Tibial artery (tissue), 4 donors: ENCODE data around the gene CASP9.
"Not testable (repeated sequence)": the region's sequence is repeated elsewhere in the genome, so short reads cannot be mapped to it uniquely, and the experiment has no call there.

Experiments
- DNase-seq, 2 donors: peaks; one replicate each; pipeline ENCODE4 v3.0.0-alpha.2; 2019
- H3K27ac ChIP-seq, 2 donors: fragments of 200-600 bp; sonication (generic) in 1 of 2; 1 replicate in 1 of 2; 2 replicates in 1 of 2; pipeline ENCODE4 v1.5.1; 2018 to 2019; ENCODE audit warnings: mild to moderate bottlenecking in 1 of 2
- H3K27me3 ChIP-seq, 2 donors: fragments of 200-600 bp; sonication (generic) in 1 of 2; one replicate each; pipeline versions ENCODE4 v1.5.1 to v1.6.0; 2016 to 2019
- H3K36me3 ChIP-seq, 3 donors: fragments of 200-600 bp; sonication (generic) in 2 of 3; one replicate each; pipeline ENCODE4 v1.5.1; 2016 to 2019; ENCODE audit warnings: mild to moderate bottlenecking in 2 of 3
- H3K4me1 ChIP-seq, 4 donors: fragments of 200-600 bp; sonication (generic) in 2 of 4; 1 replicate in 3 of 4; 2 replicates in 1 of 4; pipeline ENCODE4 v1.5.1; 2016 to 2019
- H3K4me3 ChIP-seq, 2 donors: fragments of 200-600 bp; sonication (generic) in 1 of 2; 1 replicate in 1 of 2; 2 replicates in 1 of 2; pipeline ENCODE4 v1.5.1; 2018 to 2019; ENCODE audit warnings: mild to moderate bottlenecking in 2 of 2
- H3K9me3 ChIP-seq, 3 donors: fragments of 200-600 bp; sonication (generic) in 1 of 3; one replicate each; pipeline ENCODE4 v1.5.1; 2016 to 2019
- intact Hi-C: fragments of 100-400 bp; cut with DNase I; formaldehyde crosslinking; loops from one replicate; pipeline ENCODE4 v1.15.0; 2023; ENCODE audit warnings: low total_unique reads
- TF ChIP-seq, protein P1 (sequence below), 2 experiments: fragments of 200-600 bp in 1 of 2; fragments of 450-650 bp in 1 of 2; IDR thresholded peaks; one replicate each; pipeline ENCODE4 v1.5.1; 2017 to 2019; ENCODE audit warnings: antibody characterized with exemption in 2 of 2, mild to moderate bottlenecking in 1 of 2, moderate library complexity in 1 of 2

Gene CASP9

DNA sequence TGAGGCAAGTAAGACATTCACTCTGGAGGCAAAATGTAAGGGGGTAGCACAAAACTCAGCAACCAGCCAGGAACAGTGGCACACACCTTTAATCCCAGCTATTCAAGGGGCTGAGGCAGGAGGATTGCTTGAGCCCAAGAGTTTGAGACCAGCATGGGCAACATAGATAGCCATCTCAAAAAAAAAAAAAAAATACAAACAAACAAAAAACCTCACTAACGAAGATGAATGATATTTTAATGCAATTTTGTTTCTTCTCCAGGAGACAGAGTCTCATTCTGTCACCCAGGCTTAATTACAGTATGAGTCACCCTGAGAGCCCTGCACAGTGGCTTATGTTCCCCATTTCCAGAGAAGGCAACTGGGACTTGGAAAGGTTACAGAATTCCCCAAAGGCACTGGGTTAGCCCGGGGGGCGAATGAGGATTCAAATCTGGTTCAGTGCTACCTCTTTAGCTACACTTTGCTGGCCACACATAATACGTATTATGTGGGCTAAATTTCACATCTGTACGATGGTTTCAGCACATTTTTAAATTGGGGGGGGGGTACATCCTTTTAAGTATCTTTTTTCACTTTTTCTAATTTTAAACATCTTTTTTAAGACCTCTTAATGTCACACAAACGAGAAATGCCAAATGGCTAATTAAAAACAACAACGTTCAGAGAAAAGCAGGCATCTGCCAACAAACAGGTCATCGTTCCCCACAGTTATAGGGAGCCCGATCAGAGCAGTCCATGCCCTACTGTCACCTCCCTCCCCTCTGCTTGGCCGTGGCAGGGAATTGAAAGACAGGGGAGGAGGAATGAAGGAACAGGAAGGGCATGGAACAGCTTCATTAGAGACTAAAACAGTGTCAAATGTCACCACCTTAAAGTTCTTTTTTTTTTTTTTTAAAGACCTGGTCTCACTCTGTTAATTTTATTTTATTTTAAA is 64.0 kb downstream of the CASP9 start:
- intact Hi-C loops = no loop called here
- Histone ChIP-seq H3K4me1 (no peaks in the 10 kb centered on the region), H3K36me3 (no peaks in the 10 kb centered on the region), H3K27ac (no peak overlapping the region), H3K27me3 (no peaks in the 10 kb centered on the region), H3K4me3 (no peak overlapping the region), H3K9me3 (no peaks in the 10 kb centered on the region)
- TF ChIP-seq, protein P1, sequence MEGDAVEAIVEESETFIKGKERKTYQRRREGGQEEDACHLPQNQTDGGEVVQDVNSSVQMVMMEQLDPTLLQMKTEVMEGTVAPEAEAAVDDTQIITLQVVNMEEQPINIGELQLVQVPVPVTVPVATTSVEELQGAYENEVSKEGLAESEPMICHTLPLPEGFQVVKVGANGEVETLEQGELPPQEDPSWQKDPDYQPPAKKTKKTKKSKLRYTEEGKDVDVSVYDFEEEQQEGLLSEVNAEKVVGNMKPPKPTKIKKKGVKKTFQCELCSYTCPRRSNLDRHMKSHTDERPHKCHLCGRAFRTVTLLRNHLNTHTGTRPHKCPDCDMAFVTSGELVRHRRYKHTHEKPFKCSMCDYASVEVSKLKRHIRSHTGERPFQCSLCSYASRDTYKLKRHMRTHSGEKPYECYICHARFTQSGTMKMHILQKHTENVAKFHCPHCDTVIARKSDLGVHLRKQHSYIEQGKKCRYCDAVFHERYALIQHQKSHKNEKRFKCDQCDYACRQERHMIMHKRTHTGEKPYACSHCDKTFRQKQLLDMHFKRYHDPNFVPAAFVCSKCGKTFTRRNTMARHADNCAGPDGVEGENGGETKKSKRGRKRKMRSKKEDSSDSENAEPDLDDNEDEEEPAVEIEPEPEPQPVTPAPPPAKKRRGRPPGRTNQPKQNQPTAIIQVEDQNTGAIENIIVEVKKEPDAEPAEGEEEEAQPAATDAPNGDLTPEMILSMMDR (IDR thresholded peaks at IDR 0.05) = no peak
- no peak for DNase-seq

DNA sequence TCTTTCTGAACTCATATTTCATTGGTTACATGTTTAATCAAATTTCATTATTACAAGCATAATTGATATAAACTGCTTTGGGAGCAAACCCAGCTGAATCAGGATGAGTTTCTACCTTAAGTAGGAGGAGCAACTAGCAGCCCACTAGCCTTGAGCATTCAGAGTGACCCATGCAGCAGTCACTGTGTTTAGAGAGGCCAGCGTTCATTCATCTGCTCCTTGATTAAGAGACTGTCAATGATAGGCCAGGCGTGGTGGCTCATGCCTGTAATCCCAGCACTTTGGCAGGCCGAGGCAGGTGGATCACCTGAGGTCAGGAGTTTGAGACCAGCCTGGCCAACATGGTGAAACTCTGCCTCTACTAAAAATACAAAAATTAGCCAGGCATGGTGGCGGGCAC is 65.6 kb downstream of the CASP9 start:
- H3K9me3 ChIP-seq, intact Hi-C loops, H3K27me3 ChIP-seq, DNase-seq, H3K4me1 ChIP-seq, H3K4me3 ChIP-seq, H3K27ac ChIP-seq, H3K36me3 ChIP-seq: not testable (repeated sequence)

DNA sequence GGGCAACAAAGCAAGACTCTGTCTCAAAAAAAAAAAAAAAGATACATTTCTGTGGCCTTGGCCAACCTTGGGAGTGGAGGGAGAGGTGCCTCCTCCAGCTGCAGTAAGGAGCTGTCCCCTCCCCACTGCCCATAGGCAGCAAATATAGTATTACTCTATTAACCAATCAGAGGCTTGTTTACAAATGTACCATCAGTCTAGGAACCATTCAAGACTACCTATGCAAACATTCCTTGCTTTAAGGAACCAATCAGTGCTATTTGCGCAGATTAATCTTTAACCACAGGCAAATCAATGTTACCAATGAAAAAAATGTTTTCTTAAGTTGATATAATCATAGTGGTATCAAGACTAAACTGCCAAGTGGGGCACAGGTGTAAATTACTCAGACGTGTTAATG is 66.4 kb downstream of the CASP9 start:
- Histone ChIP-seq H3K36me3 (no peaks in the 10 kb centered on the region), H3K4me1 (no peaks in the 10 kb centered on the region), H3K27me3 (no peaks in the 10 kb centered on the region), H3K27ac (no peak overlapping the region), H3K9me3 (no peaks in the 10 kb centered on the region), H3K4me3 (no peak overlapping the region)
- TF ChIP-seq, protein P1 (IDR thresholded peaks at IDR 0.05) = no peak
- no peak for DNase-seq
- intact Hi-C loops = no loop called here

DNA sequence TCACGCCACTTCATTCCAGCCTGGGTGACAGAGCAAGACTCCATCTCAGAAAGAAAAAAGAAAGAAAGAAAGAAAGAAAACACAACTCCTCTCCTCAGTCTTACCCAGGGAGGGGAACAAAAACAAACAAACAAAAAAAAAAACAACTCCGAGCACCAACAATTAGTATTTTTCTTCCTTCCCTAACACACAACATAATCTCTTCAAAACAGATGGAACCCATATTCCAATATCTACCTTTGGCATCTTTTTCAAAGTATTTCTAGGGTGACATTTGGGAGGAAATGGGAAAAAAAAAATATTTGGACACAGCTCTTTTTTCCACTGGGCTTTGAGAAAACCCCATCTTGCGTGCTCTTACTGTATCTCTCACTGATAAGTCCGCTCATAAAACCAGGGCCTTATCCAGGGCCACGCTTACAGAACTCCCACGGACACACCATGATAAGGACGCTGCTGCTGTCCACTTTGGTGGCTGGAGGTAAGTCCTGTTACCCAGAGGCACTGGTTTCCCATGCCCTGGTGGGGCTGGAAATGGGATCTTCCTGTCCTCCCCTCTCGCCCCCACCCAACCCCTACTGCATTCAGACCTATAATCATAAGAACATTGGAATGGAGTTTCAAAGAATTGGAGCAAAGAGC is 67.6 kb downstream of the CASP9 start, which contains the start of gene CELA2A:
TSS of gene CELA2A (plus strand) at position 420 of the 642 bp plus-strand sequence. CDS start at position 442, 22 bp downstream.
- intact Hi-C loops = no loop called here
- no peak within 1 kb of the TSS for H3K27ac ChIP-seq
- no peak for DNase-seq

DNA sequence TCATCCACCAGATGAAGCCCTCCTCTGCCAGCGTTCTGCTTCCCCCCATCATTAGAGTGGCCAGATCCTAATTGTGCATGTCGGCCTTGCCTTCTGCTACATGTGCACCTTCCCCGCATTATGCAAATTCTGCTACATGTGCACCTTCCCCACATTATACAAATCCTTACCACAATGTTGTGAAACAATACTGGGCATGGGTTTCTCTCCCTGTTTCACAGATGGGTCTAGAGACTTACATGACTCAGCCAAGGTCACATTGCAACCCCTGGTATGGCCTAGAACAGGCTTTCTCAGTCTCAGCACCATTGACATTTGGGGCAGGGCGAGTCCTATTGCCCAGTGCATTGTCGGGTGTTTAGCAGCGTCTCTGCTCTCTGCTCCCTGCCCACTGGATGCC is 68.5 kb downstream of the CASP9 start:
- TF ChIP-seq, protein P1 (IDR thresholded peaks at IDR 0.05) = no peak
- no peak overlapping the region for H3K27ac ChIP-seq
- intact Hi-C loops = no loop called here

More for the DNA sequence above, 67.6 kb downstream of the CASP9 start, which contains the start of gene CELA2A:
- Histone ChIP-seq H3K9me3 (no peaks in the 10 kb centered on the region), H3K36me3 (no peaks in the 10 kb centered on the region), H3K27me3 (peaks cover 0 to under 1% of the 10 kb centered on the region in 2 donors), H3K4me3 (no peak within 1 kb of the TSS), H3K4me1 (no peaks in the 10 kb centered on the region)
- TF ChIP-seq, protein P1 (IDR thresholded peaks at IDR 0.05) = no peak

DNA sequence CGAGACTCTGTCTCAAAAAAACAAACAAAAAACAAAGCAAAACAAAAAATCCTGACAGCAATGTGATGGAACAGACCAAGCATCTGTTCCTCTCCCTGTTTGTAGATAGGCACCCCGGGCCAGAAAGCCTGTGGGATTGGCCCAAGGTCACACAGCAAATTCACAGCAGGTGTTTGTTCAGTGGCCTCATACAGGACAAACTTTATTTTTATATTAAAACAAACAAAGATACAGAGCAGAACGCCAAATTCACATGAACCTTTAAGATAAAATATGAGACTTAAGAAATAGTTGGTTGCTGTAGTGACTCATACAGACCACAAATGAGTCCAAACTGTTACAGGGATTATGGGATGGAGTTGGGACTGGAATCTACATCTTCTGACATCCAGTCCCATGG is 69.8 kb downstream of the CASP9 start:
- intact Hi-C loops = no loop called here
- Histone ChIP-seq H3K36me3 (no peaks in the 10 kb centered on the region), H3K27me3 (peaks cover 0 to 4% of the 10 kb centered on the region in 2 donors), H3K27ac (no peak overlapping the region), H3K9me3 (no peaks in the 10 kb centered on the region), H3K4me3 (no peak overlapping the region), H3K4me1 (no peaks in the 10 kb centered on the region)
- no peak for DNase-seq
- TF ChIP-seq, protein P1 (IDR thresholded peaks at IDR 0.05) = no peak

More for the DNA sequence above, 68.5 kb downstream of the CASP9 start:
- Histone ChIP-seq H3K27me3 (peaks cover 0 to 4% of the 10 kb centered on the region in 2 donors), H3K9me3 (no peaks in the 10 kb centered on the region), H3K4me3 (no peak overlapping the region), H3K4me1 (no peaks in the 10 kb centered on the region), H3K36me3 (no peaks in the 10 kb centered on the region)
- DNase-seq = no peak
